WI38 (cell line): ENCODE measurements around the gene MRPL42.
"Not testable (repeated sequence)": the region's sequence is repeated elsewhere in the genome, so short reads cannot be mapped to it uniquely, and the experiment has no call there.

ENCODE experiments used
- H3K4me3 ChIP-seq: 2 replicates; pipeline ENCODE4 v1.5.1; 2011; ENCODE audit warnings: low read depth, mild to moderate bottlenecking, control low read depth, low read length
- CTCF ChIP-seq: IDR thresholded peaks from 2 replicates; pipeline ENCODE4 v1.5.1; 2012; ENCODE audit warnings: low read depth, mild to moderate bottlenecking, control low read depth, low read length

Gene MRPL42

GRCh38 chr12:93482721-93483120, 15.4 kb downstream of the MRPL42 start:
- no peak for TF ChIP-seq CTCF
- no peak overlapping the region for H3K4me3 ChIP-seq

GRCh38 chr12:93483151-93483807, 16.0 kb downstream of the MRPL42 start:
- no peak for TF ChIP-seq CTCF
- no peak overlapping the region for H3K4me3 ChIP-seq

GRCh38 chr12:93484315-93484981, 17.1 kb downstream of the MRPL42 start:
- TF ChIP-seq CTCF, result no peak
- no peak overlapping the region for H3K4me3 ChIP-seq

- H3K4me3 ChIP-seq, result not testable (repeated sequence)
Measured at GRCh38 chr12:93492808-93493207, 25.5 kb downstream of the MRPL42 start.

GRCh38 chr12:93494096-93494495, 26.8 kb downstream of the MRPL42 start:
- H3K4me3 ChIP-seq, result no peak overlapping the region
- TF ChIP-seq CTCF, result no peak

- no peak for TF ChIP-seq CTCF
- H3K4me3 ChIP-seq, result no peak overlapping the region
Measured at GRCh38 chr12:93497456-93497855, 30.1 kb downstream of the MRPL42 start.

- not testable (repeated sequence) for H3K4me3 ChIP-seq
Measured at GRCh38 chr12:93498813-93499212, 31.5 kb downstream of the MRPL42 start.

GRCh38 chr12:93500201-93500600, 32.9 kb downstream of the MRPL42 start:
- no peak overlapping the region for H3K4me3 ChIP-seq
- no peak for TF ChIP-seq CTCF
